ENCODE results near the gene IL17REL. TPM values are rescaled to one million over a fixed set of nuclear protein-coding genes. Genes with fewer than 3 reads are reported as not detected.

Gene IL17REL
- total RNA-seq, 3 donors from 2014 or later: not detected

GRCh38 chr22:49956914-49957825 lies 55.4 kb downstream of the IL17REL start:
- peaks cover 17 to 40% of the 10 kb centered on the region in 2 donors for H3K4me1 ChIP-seq
- no peak for DNase-seq (ENCODE audit: low spot score in 2 of 2)
- H3K27ac ChIP-seq: peak overlapping the region; percentile 8 to 99

DNA sequence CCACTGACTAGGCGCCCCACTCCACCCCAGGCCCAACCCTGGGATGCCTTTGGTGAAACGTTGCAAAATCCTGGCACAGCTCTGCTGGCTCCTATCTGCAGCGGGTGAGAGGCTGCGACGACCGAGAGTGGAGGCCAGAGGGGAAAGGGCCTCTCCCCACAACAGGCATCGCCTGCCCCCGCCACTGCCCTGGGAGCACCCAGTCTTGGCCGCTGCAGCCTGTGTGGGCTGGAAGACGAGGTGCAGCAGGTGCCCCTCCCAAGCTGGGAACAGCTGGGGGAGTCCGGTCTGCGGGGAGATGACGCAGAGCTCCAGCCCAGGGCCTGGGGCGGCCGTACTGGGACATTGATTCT lies 56.2 kb downstream of the IL17REL start:
- Histone ChIP-seq H3K9me3 (no peaks in the 10 kb centered on the region), H3K4me3 (no peak overlapping the region), H3K27me3 (no peaks in the 10 kb centered on the region), H3K4me1 (peaks cover 23 to 48% of the 10 kb centered on the region in 2 donors), H3K36me3 (no peaks in the 10 kb centered on the region), H3K27ac (peak overlapping the region; percentile 99)
- no peak for DNase-seq (ENCODE audit: low spot score in 2 of 2)
- intact Hi-C loops (cut with DNase I; ENCODE audit: low total_unique reads): loop anchor here (10.0 kb wide), 1 partner anchor 228 kb away; the partner anchor contains the start of gene TRABD
- TF ChIP-seq POLR2AphosphoS5 (IDR thresholded peaks at IDR 0.05) (no peak), POLR2A (IDR thresholded peaks at IDR 0.05) (no peak)
- TF ChIP-seq, protein P1, sequence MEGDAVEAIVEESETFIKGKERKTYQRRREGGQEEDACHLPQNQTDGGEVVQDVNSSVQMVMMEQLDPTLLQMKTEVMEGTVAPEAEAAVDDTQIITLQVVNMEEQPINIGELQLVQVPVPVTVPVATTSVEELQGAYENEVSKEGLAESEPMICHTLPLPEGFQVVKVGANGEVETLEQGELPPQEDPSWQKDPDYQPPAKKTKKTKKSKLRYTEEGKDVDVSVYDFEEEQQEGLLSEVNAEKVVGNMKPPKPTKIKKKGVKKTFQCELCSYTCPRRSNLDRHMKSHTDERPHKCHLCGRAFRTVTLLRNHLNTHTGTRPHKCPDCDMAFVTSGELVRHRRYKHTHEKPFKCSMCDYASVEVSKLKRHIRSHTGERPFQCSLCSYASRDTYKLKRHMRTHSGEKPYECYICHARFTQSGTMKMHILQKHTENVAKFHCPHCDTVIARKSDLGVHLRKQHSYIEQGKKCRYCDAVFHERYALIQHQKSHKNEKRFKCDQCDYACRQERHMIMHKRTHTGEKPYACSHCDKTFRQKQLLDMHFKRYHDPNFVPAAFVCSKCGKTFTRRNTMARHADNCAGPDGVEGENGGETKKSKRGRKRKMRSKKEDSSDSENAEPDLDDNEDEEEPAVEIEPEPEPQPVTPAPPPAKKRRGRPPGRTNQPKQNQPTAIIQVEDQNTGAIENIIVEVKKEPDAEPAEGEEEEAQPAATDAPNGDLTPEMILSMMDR (IDR thresholded peaks at IDR 0.05): no peak

More at GRCh38 chr22:49956914-49957825, 55.4 kb downstream of the IL17REL start:
- TF ChIP-seq POLR2A (IDR thresholded peaks at IDR 0.05) (no peak), POLR2AphosphoS5 (IDR thresholded peaks at IDR 0.05) (no peak)
- TF ChIP-seq, protein P1 (IDR thresholded peaks at IDR 0.05): no peak
- Histone ChIP-seq H3K4me3 (no peak overlapping the region), H3K36me3 (no peaks in the 10 kb centered on the region), H3K27me3 (no peaks in the 10 kb centered on the region), H3K9me3 (no peaks in the 10 kb centered on the region)
- intact Hi-C loops (cut with DNase I; ENCODE audit: low total_unique reads): loop anchor here (10.0 kb wide), 1 partner anchor 228 kb away; the partner anchor contains the start of gene TRABD

DNA sequence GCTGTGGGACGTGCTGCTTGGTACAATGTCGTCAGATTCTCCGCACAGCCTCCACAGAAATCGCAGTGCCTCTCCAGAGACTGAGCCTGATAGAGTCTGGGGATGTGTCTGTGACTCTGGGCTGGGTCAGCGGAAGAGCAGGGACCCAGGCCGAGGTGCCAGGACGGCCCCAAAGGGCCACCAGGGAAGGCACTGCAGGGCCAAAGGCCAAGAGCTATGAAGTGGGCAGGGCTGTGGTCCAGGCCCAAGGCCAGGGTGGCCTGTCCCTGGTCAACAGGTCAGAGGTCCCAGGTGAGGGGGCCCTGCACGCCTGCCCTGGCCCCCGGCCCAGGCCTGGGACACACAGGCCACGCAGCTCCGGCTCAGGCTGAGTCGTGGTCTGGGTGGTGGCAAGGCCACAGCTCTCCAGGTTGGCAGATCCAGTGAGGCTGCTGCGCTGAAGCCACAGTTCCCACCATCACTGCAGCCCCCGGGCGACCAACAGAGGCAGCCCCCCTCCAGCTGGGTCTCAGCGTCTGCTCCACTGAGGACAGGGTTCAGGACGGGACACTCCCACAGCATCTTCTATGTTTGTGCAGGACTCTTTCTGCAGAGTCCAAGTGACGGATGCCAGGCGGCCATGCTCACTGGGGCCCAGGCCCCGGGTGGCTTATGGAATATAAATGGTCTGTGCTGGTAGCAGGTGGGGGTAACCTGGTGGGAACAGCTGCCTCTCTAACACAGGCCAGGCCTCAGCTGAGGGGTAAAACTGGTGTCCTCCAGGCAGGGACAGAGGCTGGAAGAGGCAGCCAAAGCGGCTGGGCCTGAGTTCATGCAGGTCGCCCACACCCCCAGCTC lies 56.8 kb downstream of the IL17REL start:
- H3K4me1 ChIP-seq: peaks cover 25 to 50% of the 10 kb centered on the region in 2 donors
- H3K4me3 ChIP-seq: no peak overlapping the region
- peak overlapping the region; percentile 99 for H3K27ac ChIP-seq
- TF ChIP-seq POLR2AphosphoS5 (IDR thresholded peaks at IDR 0.05): no peak
- TF ChIP-seq POLR2A (IDR thresholded peaks at IDR 0.05): no peak
- TF ChIP-seq, protein P1 (IDR thresholded peaks at IDR 0.05): no peak
- H3K9me3 ChIP-seq: no peaks in the 10 kb centered on the region
- H3K36me3 ChIP-seq: no peaks in the 10 kb centered on the region
- H3K27me3 ChIP-seq: no peaks in the 10 kb centered on the region
- no peak for DNase-seq (ENCODE audit: low spot score in 2 of 2)
- intact Hi-C loops (cut with DNase I; ENCODE audit: low total_unique reads): loop anchor here (10.0 kb wide), 1 partner anchor 229 kb away; the partner anchor contains the start of gene TRABD

DNA sequence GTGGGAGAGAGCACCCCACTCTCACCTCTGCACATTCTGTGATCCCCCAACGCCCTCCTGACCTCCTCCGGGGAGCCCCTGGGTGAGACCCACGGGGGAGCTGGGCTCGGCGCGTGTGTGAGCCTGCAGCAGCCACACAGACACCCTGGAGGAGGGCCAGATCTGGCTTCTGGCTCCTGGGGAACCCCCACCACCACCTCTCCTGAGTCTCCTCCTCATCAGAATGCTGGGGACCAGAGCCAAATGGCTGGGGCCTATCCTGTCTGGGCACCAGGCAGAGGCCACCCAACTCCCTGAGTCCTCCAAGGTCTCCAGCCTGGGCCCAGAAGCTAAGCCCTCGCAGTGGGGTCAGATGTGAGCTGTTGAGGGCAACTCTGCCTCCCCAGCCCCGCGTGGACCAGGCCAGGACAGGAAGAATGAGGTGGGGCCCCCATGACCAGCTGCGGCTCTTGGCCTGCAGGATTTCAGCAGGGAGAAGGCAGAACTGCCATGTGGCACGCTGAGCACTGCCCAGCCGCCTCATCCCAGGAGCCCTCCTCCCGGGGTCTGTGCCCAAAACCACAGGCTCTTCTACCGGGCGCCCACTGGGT lies 57.5 kb downstream of the IL17REL start:
- intact Hi-C loops (cut with DNase I; ENCODE audit: low total_unique reads): loop anchor here (10.0 kb wide), 1 partner anchor 230 kb away; the partner anchor contains the start of gene TRABD
- Histone ChIP-seq H3K4me3 (peak overlapping the region in 1 of 3 donors; percentile 34), H3K9me3 (no peaks in the 10 kb centered on the region), H3K27ac (peak overlapping the region; percentile 99), H3K36me3 (no peaks in the 10 kb centered on the region), H3K4me1 (peaks cover 25 to 55% of the 10 kb centered on the region in 2 donors), H3K27me3 (no peaks in the 10 kb centered on the region)
- no peak for DNase-seq (ENCODE audit: low spot score in 2 of 2)
- TF ChIP-seq POLR2A (IDR thresholded peaks at IDR 0.05) (no peak), POLR2AphosphoS5 (IDR thresholded peaks at IDR 0.05) (no peak)
- TF ChIP-seq, protein P1 (IDR thresholded peaks at IDR 0.05): no peak
